ENCODE results near the gene POU6F2.

- no peak for TF ChIP-seq CTCF (IDR thresholded peaks at IDR 0.05)
- no peak for TF ChIP-seq POLR2A (IDR thresholded peaks at IDR 0.05)
Measured at GRCh38 chr7:39002755-39003154, 25.0 kb downstream of the POU6F2 start.

Data from body of pancreas (tissue), 4 donors.